ENCODE results near the gene ARID4A.
"Not testable (repeated sequence)": the region's sequence is repeated elsewhere in the genome, so short reads cannot be mapped to it uniquely, and the experiment has no call there.

The ARID4A gene, protein sequence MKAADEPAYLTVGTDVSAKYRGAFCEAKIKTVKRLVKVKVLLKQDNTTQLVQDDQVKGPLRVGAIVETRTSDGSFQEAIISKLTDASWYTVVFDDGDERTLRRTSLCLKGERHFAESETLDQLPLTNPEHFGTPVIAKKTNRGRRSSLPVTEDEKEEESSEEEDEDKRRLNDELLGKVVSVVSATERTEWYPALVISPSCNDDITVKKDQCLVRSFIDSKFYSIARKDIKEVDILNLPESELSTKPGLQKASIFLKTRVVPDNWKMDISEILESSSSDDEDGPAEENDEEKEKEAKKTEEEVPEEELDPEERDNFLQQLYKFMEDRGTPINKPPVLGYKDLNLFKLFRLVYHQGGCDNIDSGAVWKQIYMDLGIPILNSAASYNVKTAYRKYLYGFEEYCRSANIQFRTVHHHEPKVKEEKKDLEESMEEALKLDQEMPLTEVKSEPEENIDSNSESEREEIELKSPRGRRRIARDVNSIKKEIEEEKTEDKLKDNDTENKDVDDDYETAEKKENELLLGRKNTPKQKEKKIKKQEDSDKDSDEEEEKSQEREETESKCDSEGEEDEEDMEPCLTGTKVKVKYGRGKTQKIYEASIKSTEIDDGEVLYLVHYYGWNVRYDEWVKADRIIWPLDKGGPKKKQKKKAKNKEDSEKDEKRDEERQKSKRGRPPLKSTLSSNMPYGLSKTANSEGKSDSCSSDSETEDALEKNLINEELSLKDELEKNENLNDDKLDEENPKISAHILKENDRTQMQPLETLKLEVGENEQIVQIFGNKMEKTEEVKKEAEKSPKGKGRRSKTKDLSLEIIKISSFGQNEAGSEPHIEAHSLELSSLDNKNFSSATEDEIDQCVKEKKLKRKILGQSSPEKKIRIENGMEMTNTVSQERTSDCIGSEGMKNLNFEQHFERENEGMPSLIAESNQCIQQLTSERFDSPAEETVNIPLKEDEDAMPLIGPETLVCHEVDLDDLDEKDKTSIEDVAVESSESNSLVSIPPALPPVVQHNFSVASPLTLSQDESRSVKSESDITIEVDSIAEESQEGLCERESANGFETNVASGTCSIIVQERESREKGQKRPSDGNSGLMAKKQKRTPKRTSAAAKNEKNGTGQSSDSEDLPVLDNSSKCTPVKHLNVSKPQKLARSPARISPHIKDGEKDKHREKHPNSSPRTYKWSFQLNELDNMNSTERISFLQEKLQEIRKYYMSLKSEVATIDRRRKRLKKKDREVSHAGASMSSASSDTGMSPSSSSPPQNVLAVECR

DNA sequence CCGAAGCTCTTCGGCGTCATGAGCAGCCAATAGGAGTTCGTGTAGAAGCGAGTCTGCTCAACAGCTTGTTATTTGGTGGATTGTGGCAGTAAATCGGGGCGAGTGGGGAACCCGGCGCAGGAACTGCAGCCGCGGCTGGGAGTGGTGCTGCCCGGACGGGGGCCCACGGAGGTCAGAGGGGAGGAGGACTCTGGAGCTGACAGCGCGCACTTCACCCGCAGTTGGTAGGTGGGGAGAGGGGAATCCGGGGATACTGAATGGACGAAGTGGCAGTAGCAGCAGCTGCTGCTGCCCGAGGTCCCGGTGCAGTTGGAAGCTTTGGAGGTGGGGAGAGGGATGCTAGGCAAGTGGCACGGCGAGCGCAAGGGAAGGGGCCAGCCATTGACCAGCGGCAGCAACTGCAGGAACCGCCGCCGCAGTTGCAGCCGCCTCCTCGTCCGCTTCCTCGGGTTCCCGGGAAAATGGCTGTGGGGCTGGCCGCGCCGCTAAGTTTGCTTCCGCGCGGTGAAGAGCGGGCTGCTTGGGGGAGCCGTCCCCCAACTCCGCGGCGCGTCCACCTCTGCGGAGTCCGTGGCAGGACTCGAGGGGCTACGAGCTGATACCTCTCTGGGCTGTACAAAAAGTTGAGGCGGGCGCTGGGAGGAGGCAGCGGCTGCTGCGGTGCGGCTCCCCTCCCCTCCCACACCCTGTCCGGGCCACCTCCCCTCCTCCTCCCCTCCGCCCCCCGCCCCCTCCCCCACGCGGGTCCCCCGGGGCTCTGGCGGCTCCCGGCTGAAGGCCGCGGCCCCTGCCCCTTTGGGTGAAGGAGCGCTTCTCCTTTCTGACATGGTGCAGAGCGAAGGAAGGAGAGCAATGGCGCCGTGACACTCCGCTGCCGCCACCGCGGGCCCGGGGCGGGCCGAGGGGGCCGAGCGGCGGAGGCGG is at the start of gene ARID4A:
Gene ARID4A, plus strand, starts transcription at position 79 of the 924 bp plus-strand sequence. CDS start 1,300 bp downstream, outside the sequence.
- Mint-ChIP-seq H3K27me3 (no peaks in the 10 kb centered on the region), H3K9me3 (ENCODE audit: low read depth) (no peaks in the 10 kb centered on the region), H3K4me1 (ENCODE audit: low read depth) (peaks cover 57% of the 10 kb centered on the region), H3K4me3 (peak within 1 kb of the TSS; percentile 99), H3K27ac (no peak within 1 kb of the TSS), H3K36me3 (peaks cover 8% of the 10 kb centered on the region)

DNA sequence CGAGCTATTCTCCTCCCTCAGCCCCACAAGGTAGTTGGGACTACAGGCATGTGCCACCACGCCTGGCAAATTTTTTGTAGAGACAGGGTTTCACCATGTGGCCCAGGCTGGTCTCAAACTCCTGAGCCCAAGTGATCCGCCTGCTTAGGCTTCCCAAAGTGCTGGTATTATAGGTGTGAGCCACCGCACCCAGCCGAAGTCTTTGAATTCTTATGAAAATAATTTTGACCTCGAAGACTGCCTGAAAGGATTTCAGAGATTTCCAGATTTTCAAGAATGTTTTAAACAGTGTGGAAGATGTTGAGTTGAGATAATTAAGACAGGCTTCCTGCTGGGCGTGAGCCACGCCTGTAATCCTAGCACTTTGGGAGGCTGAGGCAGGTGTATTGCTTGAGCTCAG is 48.7 kb upstream of the ARID4A start:
- H3K4me1 Mint-ChIP-seq (ENCODE audit: low read depth): peaks cover 45% of the 10 kb centered on the region
- H3K27me3 Mint-ChIP-seq: no peaks in the 10 kb centered on the region
- no peaks in the 10 kb centered on the region for H3K9me3 Mint-ChIP-seq (ENCODE audit: low read depth)
- peaks cover 15% of the 10 kb centered on the region for H3K36me3 Mint-ChIP-seq
- no peak overlapping the region for H3K4me3 Mint-ChIP-seq
- no peak overlapping the region for H3K27ac Mint-ChIP-seq

DNA sequence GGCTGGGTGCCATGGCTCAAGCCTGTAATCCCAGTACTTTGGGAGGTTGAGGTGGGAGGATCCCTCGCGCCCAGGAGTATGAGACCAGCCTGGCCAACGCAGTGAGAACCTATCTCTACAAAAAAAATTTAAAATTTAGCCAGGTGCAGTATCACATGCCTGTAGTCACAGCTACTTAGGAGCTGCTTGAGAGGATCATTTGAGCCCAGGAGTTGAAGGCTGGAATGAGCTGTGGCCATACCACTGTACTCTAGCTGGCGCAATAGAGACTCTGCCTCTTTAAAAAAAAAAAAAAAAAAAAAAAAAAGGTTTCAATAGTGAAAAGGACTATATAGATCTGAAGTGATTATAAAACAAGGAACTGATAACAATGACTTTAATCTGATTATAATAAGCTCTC is 40.2 kb upstream of the ARID4A start:
- H3K27me3 Mint-ChIP-seq: no peaks in the 10 kb centered on the region
- no peaks in the 10 kb centered on the region for H3K9me3 Mint-ChIP-seq (ENCODE audit: low read depth)
- H3K36me3 Mint-ChIP-seq: peaks cover 8% of the 10 kb centered on the region
- H3K27ac Mint-ChIP-seq: no peak overlapping the region
- peaks cover 21% of the 10 kb centered on the region for H3K4me1 Mint-ChIP-seq (ENCODE audit: low read depth)
- H3K4me3 Mint-ChIP-seq: no peak overlapping the region

DNA sequence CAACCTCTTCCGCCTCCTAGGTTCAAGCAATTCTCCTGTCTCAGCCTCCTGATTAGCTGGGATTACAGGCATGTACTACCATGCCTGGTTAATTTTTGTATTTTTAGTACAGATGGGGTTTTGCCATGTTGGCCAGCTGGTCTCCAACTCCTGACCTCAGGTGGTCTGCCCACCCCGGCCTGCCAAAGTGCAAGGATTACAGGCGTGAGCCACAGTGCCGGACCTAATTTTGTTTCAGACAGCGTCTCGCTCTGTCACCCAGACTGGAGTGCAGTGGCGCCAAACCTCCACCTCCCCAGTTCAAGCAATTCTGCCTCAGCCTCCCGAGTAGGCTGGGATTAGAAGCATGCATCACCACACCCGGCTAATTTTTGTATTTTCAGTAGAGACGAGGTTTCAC is 36.4 kb upstream of the ARID4A start:
- Mint-ChIP-seq H3K4me1 (ENCODE audit: low read depth) (peaks cover 26% of the 10 kb centered on the region), H3K36me3 (peaks cover 20% of the 10 kb centered on the region)
- H3K27ac Mint-ChIP-seq; H3K27me3 Mint-ChIP-seq; H3K9me3 Mint-ChIP-seq (ENCODE audit: low read depth); H3K4me3 Mint-ChIP-seq: not testable (repeated sequence)

DNA sequence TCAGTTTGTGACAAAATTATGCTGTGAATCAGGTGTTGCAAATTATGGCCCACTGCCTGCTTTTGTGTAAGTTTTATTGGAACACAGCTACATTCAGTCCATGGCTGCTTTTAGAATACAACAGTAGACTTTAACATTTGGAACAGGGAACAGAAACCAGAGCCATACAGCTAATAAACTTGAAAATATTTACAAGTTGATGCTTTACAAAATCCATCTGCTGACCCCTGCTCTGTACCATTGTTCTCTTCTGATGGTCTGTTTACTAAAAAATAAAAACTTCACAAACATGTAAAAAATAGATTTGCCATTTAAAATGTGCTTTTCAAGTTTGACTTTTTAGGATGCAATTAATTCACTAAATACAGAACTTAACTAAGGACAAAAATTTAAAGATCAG is 33.0 kb upstream of the ARID4A start:
- H3K36me3 Mint-ChIP-seq: peaks cover 19% of the 10 kb centered on the region
- no peaks in the 10 kb centered on the region for H3K9me3 Mint-ChIP-seq (ENCODE audit: low read depth)
- no peak overlapping the region for H3K4me3 Mint-ChIP-seq
- H3K27ac Mint-ChIP-seq: peak overlapping the region; percentile 41
- peaks cover 20% of the 10 kb centered on the region for H3K4me1 Mint-ChIP-seq (ENCODE audit: low read depth)
- H3K27me3 Mint-ChIP-seq: no peaks in the 10 kb centered on the region

DNA sequence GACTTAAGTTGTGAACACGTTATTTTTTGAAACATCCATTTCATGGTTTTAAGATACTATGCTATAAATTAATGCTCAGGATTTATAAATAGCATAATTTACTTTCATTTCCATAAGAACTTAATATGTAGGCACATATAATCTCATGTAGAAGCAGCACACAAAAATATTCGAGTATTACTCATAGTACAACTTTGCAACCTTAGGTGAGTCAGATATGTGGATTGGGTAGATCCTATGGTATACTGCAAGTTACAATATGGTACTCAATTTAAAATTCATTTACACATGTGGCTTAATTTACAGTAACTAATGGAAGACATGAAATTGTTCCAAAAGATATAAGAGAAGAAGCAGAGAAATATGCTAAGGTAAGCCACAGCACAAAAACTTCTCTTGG is 27.7 kb upstream of the ARID4A start:
- H3K4me1 Mint-ChIP-seq (ENCODE audit: low read depth): peaks cover 46% of the 10 kb centered on the region
- no peaks in the 10 kb centered on the region for H3K27me3 Mint-ChIP-seq
- peak overlapping the region; percentile 70 for H3K27ac Mint-ChIP-seq
- H3K9me3 Mint-ChIP-seq (ENCODE audit: low read depth): no peaks in the 10 kb centered on the region
- H3K4me3 Mint-ChIP-seq: no peak overlapping the region
- peaks cover 23% of the 10 kb centered on the region for H3K36me3 Mint-ChIP-seq

DNA sequence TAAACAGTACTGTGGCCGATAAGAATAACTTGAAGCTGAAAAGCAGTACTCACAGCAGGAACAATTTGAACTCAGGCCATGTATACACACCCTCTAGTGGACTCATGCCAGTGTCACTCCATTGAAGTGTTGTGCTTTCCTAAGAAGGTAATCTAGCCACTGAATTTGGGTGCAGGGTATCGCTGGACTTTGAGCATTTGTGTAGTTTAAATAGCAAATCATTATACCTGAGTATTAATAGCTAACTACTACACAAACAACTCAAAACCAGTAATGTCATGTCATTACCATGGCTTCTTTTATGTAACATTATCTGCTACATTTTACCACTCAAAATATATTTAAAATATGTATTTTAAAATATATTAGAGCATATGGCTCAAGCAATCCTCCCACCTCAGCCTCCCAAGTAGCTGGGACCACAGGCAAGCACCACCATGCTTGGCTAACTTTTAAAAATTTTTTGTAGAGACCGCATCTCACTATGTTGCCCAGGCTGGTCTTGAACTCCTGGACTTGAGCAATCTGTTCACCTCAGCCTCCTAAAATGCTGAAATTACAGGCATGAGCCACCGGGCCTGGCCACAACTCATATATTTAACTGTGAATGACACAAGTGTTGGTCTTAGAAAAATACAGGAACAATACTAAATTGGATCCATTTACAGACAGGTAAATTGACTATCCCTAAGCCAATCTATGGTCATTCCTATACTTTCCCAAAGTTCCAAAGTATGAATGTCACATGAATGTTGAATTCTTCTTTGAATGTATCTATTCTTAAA is 25.6 kb upstream of the ARID4A start:
- Mint-ChIP-seq H3K9me3 (ENCODE audit: low read depth) (no peaks in the 10 kb centered on the region), H3K4me3 (no peak overlapping the region), H3K4me1 (ENCODE audit: low read depth) (peaks cover 53% of the 10 kb centered on the region), H3K27me3 (no peaks in the 10 kb centered on the region), H3K36me3 (peaks cover 20% of the 10 kb centered on the region), H3K27ac (peak overlapping the region; percentile 17)

DNA sequence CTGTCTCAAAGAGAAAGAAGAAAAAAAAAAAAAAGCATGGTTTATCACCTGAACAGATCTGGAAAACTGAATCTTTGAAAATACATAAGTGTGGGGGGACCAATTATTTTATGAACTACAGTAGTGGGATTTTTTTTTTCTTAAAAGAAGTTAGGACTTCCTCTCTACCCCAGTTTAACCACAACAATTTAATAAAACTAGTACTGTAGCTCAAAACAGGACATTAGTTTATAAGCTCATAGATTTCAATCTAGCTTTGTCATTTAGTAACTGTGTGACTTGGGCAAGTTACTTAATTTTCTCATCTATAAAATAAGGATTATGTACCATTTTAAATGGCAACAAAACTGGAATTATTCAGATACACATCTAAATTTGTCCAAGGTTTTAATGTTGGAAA is 23.5 kb upstream of the ARID4A start:
- H3K27ac Mint-ChIP-seq: peak overlapping the region; percentile 90
- H3K4me3 Mint-ChIP-seq: peak overlapping the region; percentile 50
- H3K36me3 Mint-ChIP-seq: peaks cover 21% of the 10 kb centered on the region
- H3K4me1 Mint-ChIP-seq (ENCODE audit: low read depth): peaks cover 61% of the 10 kb centered on the region
- H3K27me3 Mint-ChIP-seq: no peaks in the 10 kb centered on the region
- no peaks in the 10 kb centered on the region for H3K9me3 Mint-ChIP-seq (ENCODE audit: low read depth)

DNA sequence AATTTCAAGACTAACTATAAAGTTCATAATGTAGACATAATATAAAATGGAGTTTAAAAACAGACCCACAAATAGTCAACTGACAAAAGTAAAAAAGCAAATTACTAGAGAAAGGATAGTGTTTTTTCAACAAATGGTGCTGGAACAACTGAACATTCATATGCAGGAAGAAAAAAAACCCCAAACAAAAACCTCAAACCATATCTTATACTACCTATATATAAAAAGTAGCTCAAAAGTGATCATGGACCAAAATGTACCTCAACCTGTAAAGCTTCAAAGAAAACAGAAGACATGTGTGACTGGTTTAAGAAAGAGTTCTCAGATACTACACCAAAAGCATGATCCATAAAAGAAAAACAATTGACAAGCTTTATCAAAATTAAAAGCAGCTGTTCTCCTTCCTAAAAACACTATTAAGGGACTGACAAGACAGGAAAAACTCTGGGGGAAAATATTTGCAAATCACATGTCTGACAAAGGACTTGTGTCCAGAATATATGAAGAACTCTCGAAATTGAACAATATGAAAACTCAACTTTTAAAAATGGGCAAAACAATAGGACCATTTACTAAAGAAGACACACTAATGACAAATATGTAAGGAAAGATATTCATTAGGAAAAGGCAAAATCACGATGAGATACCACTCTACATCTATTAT is 22.7 kb upstream of the ARID4A start:
- Mint-ChIP-seq H3K27me3 (no peaks in the 10 kb centered on the region), H3K4me3 (peak overlapping the region; percentile 36), H3K4me1 (ENCODE audit: low read depth) (peaks cover 62% of the 10 kb centered on the region), H3K9me3 (ENCODE audit: low read depth) (no peaks in the 10 kb centered on the region), H3K27ac (peak overlapping the region; percentile 90), H3K36me3 (peaks cover 15% of the 10 kb centered on the region)

DNA sequence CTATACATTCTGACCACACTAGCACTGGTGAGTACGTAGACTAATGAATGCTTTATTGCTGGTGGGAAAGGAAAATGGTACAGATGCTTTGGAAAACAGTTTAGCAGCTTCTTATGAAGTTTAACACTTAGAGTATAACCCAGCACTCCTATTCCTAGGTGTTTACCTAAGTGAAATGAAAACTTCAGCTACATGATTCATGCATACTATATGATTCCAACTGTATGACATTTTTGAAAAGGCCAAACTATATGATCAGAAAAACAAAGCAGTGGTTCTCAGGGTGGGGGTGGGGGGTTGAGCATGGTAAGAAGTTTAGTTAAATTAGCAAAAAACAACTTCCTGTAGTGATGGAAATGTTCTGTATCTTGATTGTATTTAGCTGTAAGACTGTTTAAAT is 22.1 kb upstream of the ARID4A start:
- Mint-ChIP-seq H3K27me3 (no peaks in the 10 kb centered on the region), H3K36me3 (peaks cover 16% of the 10 kb centered on the region), H3K9me3 (ENCODE audit: low read depth) (no peaks in the 10 kb centered on the region), H3K4me1 (ENCODE audit: low read depth) (peaks cover 63% of the 10 kb centered on the region), H3K27ac (peak overlapping the region; percentile 90), H3K4me3 (peak overlapping the region; percentile 36)

DNA sequence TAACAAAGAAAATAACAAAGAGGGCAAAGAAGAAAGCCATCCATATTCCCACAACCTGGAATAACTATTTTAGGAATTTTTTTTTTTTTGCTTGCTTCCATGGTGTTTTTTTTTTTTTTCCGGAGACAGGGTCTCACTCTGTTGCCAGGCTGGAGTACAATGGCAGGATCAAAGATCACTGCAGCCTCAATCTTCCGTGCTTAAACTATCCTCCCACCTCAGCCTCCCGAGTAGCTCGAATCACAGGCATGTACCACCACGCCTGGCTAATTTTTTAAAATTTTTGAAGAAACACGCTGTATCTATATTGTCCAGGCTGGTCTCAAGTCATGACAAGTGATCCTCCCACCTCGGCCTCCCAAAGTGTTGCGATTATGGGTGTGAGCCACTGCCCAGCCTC is 20.2 kb upstream of the ARID4A start:
- H3K27ac Mint-ChIP-seq: no peak overlapping the region
- no peaks in the 10 kb centered on the region for H3K9me3 Mint-ChIP-seq (ENCODE audit: low read depth)
- H3K4me3 Mint-ChIP-seq: no peak overlapping the region
- H3K27me3 Mint-ChIP-seq: no peaks in the 10 kb centered on the region
- peaks cover 74% of the 10 kb centered on the region for H3K4me1 Mint-ChIP-seq (ENCODE audit: low read depth)
- peaks cover 17% of the 10 kb centered on the region for H3K36me3 Mint-ChIP-seq

DNA sequence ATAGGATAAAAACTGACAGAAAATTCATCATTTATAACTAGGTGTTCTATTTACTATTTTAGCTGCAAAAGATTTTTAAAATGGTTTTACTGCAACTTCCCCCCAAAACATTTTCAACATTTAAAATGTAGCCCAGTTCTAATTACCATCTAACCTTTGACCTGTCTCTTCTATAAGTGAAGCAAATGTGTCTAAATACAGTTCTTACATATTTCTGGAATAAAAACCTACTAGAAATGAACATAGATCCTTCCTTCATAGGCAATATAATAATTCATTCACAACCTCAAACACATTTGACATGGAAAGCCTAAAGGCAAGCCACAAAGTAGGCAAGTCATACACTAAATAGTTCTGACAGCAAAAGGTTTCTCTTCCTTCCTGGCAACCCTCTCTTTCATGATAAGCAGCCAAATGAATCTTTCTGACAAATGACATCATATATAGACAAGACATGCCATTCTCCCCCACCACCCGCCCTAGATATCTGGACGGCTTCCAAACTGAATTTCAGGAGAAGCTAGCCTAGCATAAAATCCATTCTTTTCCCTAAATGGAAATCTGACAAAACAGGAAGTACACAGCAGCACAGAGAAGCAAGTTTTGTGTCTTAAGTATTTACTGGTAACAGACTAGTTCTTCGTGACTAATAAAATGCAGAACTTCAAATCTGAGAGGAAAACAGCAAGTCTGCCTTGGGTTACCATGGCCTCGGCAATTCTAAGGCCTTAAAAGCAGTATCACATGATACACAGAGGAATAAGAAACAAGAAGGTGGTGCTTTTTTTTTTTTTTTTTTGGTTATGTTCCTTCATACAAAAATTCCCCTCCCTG is 17.2 kb upstream of the ARID4A start:
- H3K4me1 Mint-ChIP-seq (ENCODE audit: low read depth): peaks cover 77% of the 10 kb centered on the region
- no peaks in the 10 kb centered on the region for H3K9me3 Mint-ChIP-seq (ENCODE audit: low read depth)
- peak overlapping the region; percentile 65 for H3K4me3 Mint-ChIP-seq
- peak overlapping the region; percentile 89 for H3K27ac Mint-ChIP-seq
- H3K27me3 Mint-ChIP-seq: no peaks in the 10 kb centered on the region
- H3K36me3 Mint-ChIP-seq: peaks cover 18% of the 10 kb centered on the region
